ENCODE data around the gene PHLPP2. TPM values are rescaled to one million over a fixed set of nuclear protein-coding genes. Genes with fewer than 3 reads are reported as not detected.

PHLPP2 gene
- total RNA-seq, 1 experiment from 2014 or later: 20.6 TPM

DNA sequence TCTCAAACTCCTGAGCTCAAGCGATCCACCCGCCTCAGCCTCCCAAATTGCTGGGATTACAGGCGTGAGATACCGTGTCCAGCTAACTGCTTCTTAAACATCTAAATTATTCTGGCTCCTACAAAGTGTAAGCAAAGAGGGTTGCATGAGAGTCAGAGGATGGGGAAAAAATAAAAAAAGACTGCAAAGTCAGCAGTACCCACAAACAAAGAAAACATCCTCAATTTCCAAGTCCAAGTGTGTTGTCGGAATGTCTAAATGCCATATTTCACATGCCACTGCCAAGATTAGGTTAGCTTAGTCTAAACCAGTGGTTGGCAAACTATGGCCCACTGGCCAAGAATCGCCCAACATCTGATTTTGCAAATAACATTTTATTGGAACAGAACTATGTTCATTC, 13.0 kb upstream of the PHLPP2 start:
- Histone ChIP-seq H3K9me3 (no peaks in the 10 kb centered on the region), H3K27me3 (replicated peaks; ENCODE audit: control insufficient read depth, insufficient read depth, low read length) (no peaks in the 10 kb centered on the region), H3K4me3 (ENCODE audit: low read depth, low read length) (no peak overlapping the region), H3K36me3 (ENCODE audit: control insufficient read depth, insufficient read depth, low read length) (peaks cover 12% of the 10 kb centered on the region), H3K4me1 (peaks cover 29% of the 10 kb centered on the region)
- no peak for DNase-seq
- peaks cover 32% of the 10 kb centered on the region for H3K4me1 Mint-ChIP-seq (ENCODE audit: low read depth, unreplicated experiment)
- H3K27ac Mint-ChIP-seq (ENCODE audit: unreplicated experiment): no peak overlapping the region
- no peaks in the 10 kb centered on the region for H3K9me3 Mint-ChIP-seq (ENCODE audit: unreplicated experiment)
- intact Hi-C loops (cut with micrococcal nuclease; ENCODE audit: unreplicated experiment): no loop called here
- TF ChIP-seq, protein P1, sequence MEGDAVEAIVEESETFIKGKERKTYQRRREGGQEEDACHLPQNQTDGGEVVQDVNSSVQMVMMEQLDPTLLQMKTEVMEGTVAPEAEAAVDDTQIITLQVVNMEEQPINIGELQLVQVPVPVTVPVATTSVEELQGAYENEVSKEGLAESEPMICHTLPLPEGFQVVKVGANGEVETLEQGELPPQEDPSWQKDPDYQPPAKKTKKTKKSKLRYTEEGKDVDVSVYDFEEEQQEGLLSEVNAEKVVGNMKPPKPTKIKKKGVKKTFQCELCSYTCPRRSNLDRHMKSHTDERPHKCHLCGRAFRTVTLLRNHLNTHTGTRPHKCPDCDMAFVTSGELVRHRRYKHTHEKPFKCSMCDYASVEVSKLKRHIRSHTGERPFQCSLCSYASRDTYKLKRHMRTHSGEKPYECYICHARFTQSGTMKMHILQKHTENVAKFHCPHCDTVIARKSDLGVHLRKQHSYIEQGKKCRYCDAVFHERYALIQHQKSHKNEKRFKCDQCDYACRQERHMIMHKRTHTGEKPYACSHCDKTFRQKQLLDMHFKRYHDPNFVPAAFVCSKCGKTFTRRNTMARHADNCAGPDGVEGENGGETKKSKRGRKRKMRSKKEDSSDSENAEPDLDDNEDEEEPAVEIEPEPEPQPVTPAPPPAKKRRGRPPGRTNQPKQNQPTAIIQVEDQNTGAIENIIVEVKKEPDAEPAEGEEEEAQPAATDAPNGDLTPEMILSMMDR (IDR thresholded peaks at IDR 0.05; ENCODE audit: insufficient read depth in 1 of 2, low read depth in 1 of 2, low read length in 1 of 2, severe bottlenecking in 1 of 2, unreplicated experiment in 1 of 2): no peak
- H3K4me3 Mint-ChIP-seq (ENCODE audit: unreplicated experiment): no peak overlapping the region
- H3K27me3 Mint-ChIP-seq (ENCODE audit: insufficient read depth, unreplicated experiment): no peaks in the 10 kb centered on the region
- POLR2A ChIA-PET: no interaction called here
- CTCF ChIA-PET: no interaction called here
- no TSS peak for BruUV-seq (replicated peaks)
- H3K36me3 Mint-ChIP-seq (ENCODE audit: insufficient read depth, unreplicated experiment): peaks cover 88% of the 10 kb centered on the region

DNA sequence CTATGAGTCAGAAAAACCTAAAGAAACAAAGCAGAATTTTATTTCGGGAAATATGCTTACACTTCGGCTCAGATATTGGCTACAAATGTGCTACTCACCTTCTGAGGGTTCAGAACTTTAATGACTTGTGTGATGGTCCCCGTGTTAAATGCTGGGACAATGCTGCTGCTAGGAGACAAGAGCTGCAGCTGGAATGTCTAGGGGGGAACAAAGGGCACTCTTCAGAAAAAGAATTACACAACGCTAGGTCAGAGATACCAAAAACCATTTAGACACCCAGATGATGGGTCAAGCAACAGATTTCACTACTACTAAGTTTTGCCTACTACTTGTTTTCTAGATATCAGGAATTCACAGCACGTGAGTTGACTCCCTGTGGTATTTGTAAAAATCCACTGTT, 10.0 kb upstream of the PHLPP2 start:
- Histone ChIP-seq H3K4me3 (ENCODE audit: low read depth, low read length) (no peak overlapping the region), H3K4me1 (peaks cover 25% of the 10 kb centered on the region), H3K9me3 (no peaks in the 10 kb centered on the region), H3K36me3 (ENCODE audit: control insufficient read depth, insufficient read depth, low read length) (peaks cover 13% of the 10 kb centered on the region), H3K27me3 (replicated peaks; ENCODE audit: control insufficient read depth, insufficient read depth, low read length) (no peaks in the 10 kb centered on the region)
- peak overlapping the region; percentile 18 for H3K4me3 Mint-ChIP-seq (ENCODE audit: unreplicated experiment)
- peak overlapping the region; percentile 79 for H3K27ac Mint-ChIP-seq (ENCODE audit: unreplicated experiment)
- H3K27me3 Mint-ChIP-seq (ENCODE audit: insufficient read depth, unreplicated experiment): no peaks in the 10 kb centered on the region
- DNase-seq: peak in 1 of 2 experiments; percentile 50
- POLR2A ChIA-PET: interaction anchor here (0.5 to 0.8 kb wide), 2 partner anchors 12 to 445 kb away, joined by 4 read pairs; partner anchors contain the start of gene CMTR2
- BruUV-seq (replicated peaks): no TSS peak
- peaks cover 94% of the 10 kb centered on the region for H3K36me3 Mint-ChIP-seq (ENCODE audit: insufficient read depth, unreplicated experiment)
- intact Hi-C loops (cut with micrococcal nuclease; ENCODE audit: unreplicated experiment): loop anchor here (1.0 kb wide), 1 partner anchor 10 kb away; the partner anchor contains the start of gene PHLPP2
- no peaks in the 10 kb centered on the region for H3K9me3 Mint-ChIP-seq (ENCODE audit: unreplicated experiment)
- peaks cover 26% of the 10 kb centered on the region for H3K4me1 Mint-ChIP-seq (ENCODE audit: low read depth, unreplicated experiment)
- TF ChIP-seq, protein P1 (IDR thresholded peaks at IDR 0.05; ENCODE audit: insufficient read depth in 1 of 2, low read depth in 1 of 2, low read length in 1 of 2, severe bottlenecking in 1 of 2, unreplicated experiment in 1 of 2): no peak
- CTCF ChIA-PET: interaction anchor here (0.5 to 1.0 kb wide), 3 partner anchors 108 to 170 kb away, joined by 4 read pairs; partner anchors contain the start of gene MARVELD3

DNA sequence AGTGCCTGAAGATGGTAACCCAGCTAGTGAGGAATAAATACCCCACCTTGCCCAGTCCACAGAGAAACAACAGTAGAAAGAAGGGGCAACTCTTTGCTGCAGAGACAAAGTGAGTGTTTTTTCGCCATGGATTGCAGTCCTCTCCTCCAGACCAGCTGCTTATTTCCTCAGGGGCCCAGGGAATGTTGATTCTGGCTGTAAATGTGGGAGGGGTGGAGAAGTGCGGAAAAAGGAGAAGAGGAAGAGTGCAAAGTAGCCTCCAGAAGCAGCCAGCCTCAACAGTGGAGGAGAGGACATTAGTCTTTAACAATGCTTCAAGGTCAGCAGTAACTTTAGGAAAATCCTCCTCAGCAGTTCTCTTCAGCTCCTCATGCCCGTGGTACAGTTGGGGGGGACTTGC, 8.1 kb upstream of the PHLPP2 start:
- no TSS peak for BruUV-seq (replicated peaks)
- Mint-ChIP-seq H3K36me3 (ENCODE audit: insufficient read depth, unreplicated experiment) (peaks cover 84% of the 10 kb centered on the region), H3K4me1 (ENCODE audit: low read depth, unreplicated experiment) (peaks cover 12% of the 10 kb centered on the region), H3K27me3 (ENCODE audit: insufficient read depth, unreplicated experiment) (no peaks in the 10 kb centered on the region), H3K27ac (ENCODE audit: unreplicated experiment) (no peak overlapping the region), H3K4me3 (ENCODE audit: unreplicated experiment) (no peak overlapping the region), H3K9me3 (ENCODE audit: unreplicated experiment) (no peaks in the 10 kb centered on the region)
- DNase-seq: no peak
- intact Hi-C loops (cut with micrococcal nuclease; ENCODE audit: unreplicated experiment): no loop called here
- Histone ChIP-seq H3K27me3 (replicated peaks; ENCODE audit: control insufficient read depth, insufficient read depth, low read length) (no peaks in the 10 kb centered on the region), H3K9me3 (no peaks in the 10 kb centered on the region), H3K4me1 (peaks cover 12% of the 10 kb centered on the region), H3K4me3 (ENCODE audit: low read depth, low read length) (no peak overlapping the region), H3K36me3 (ENCODE audit: control insufficient read depth, insufficient read depth, low read length) (peaks cover 9% of the 10 kb centered on the region)
- POLR2A ChIA-PET: no interaction called here
- TF ChIP-seq, protein P1 (IDR thresholded peaks at IDR 0.05; ENCODE audit: insufficient read depth in 1 of 2, low read depth in 1 of 2, low read length in 1 of 2, severe bottlenecking in 1 of 2, unreplicated experiment in 1 of 2): no peak
- CTCF ChIA-PET: interaction anchor here (0.6 kb wide), 1 partner anchor 35 kb away, joined by 6 read pairs; no protein-coding TSS in a partner anchor
